ENCODE data around the gene FOXN1. TPM values are rescaled to one million over a fixed set of nuclear protein-coding genes. Genes with fewer than 3 reads are reported as not detected.
"Not testable (repeated sequence)": the region's sequence is repeated elsewhere in the genome, so short reads cannot be mapped to it uniquely, and the experiment has no call there.

Gene FOXN1
- not detected for polyA plus RNA-seq (2012; ENCODE audit: low read depth, missing spikeins)

- FAIRE-seq (no peak), DNase-seq (ENCODE audit: insufficient read length, low spot score) (no peak)
- TF ChIP-seq POLR2A (IDR thresholded peaks at IDR 0.05; ENCODE audit: low read depth, low read length) (no peak), TAF1 (IDR thresholded peaks at IDR 0.05; ENCODE audit: low read depth, low read length) (no peak), PAX5 (IDR thresholded peaks at IDR 0.05; ENCODE audit: insufficient read depth, low read length, severe bottlenecking) (no peak), POLR2AphosphoS5 (IDR thresholded peaks at IDR 0.05; ENCODE audit: low read depth, low read length) (no peak), SPI1 (IDR thresholded peaks at IDR 0.05; ENCODE audit: low read depth, low read length) (no peak), POU2F2 (IDR thresholded peaks at IDR 0.05; ENCODE audit: low read depth, low read length) (no peak)
Observed at GRCh38 chr17:28505986-28506665, at the start of gene FOXN1. Gene FOXN1 (plus strand): TSS chr17:28506348. CDS start chr17:28523970, 17,622 bp downstream.

GRCh38 chr17:28457890-28458289 is 48.3 kb upstream of the FOXN1 start:
- FAIRE-seq (no peak), DNase-seq (ENCODE audit: insufficient read length, low spot score) (no peak)
- no peak for TF ChIP-seq POLR2A (IDR thresholded peaks at IDR 0.05; ENCODE audit: low read depth, low read length)
- TF ChIP-seq SPI1 (IDR thresholded peaks at IDR 0.05; ENCODE audit: low read depth, low read length) = no peak
- no peak for TF ChIP-seq POU2F2 (IDR thresholded peaks at IDR 0.05; ENCODE audit: low read depth, low read length)
- no peak for TF ChIP-seq TAF1 (IDR thresholded peaks at IDR 0.05; ENCODE audit: low read depth, low read length)
- no peak for TF ChIP-seq POLR2AphosphoS5 (IDR thresholded peaks at IDR 0.05; ENCODE audit: low read depth, low read length)
- TF ChIP-seq PAX5 (IDR thresholded peaks at IDR 0.05; ENCODE audit: insufficient read depth, low read length, severe bottlenecking) = no peak

- not testable (repeated sequence) for FAIRE-seq; DNase-seq (ENCODE audit: insufficient read length, low spot score)
Observed at GRCh38 chr17:28458881-28459280, 47.3 kb upstream of the FOXN1 start.

GRCh38 chr17:28460901-28461300 is 45.2 kb upstream of the FOXN1 start:
- DNase-seq (ENCODE audit: insufficient read length, low spot score) (no peak), FAIRE-seq (no peak)
- TF ChIP-seq POU2F2 (IDR thresholded peaks at IDR 0.05; ENCODE audit: low read depth, low read length) (no peak), SPI1 (IDR thresholded peaks at IDR 0.05; ENCODE audit: low read depth, low read length) (no peak), POLR2A (IDR thresholded peaks at IDR 0.05; ENCODE audit: low read depth, low read length) (no peak), POLR2AphosphoS5 (IDR thresholded peaks at IDR 0.05; ENCODE audit: low read depth, low read length) (no peak), TAF1 (IDR thresholded peaks at IDR 0.05; ENCODE audit: low read depth, low read length) (no peak), PAX5 (IDR thresholded peaks at IDR 0.05; ENCODE audit: insufficient read depth, low read length, severe bottlenecking) (no peak)

GRCh38 chr17:28466001-28466400 is 40.1 kb upstream of the FOXN1 start:
- TF ChIP-seq TAF1 (IDR thresholded peaks at IDR 0.05; ENCODE audit: low read depth, low read length) (no peak), POU2F2 (IDR thresholded peaks at IDR 0.05; ENCODE audit: low read depth, low read length) (no peak), POLR2A (IDR thresholded peaks at IDR 0.05; ENCODE audit: low read depth, low read length) (no peak), SPI1 (IDR thresholded peaks at IDR 0.05; ENCODE audit: low read depth, low read length) (no peak), POLR2AphosphoS5 (IDR thresholded peaks at IDR 0.05; ENCODE audit: low read depth, low read length) (no peak), PAX5 (IDR thresholded peaks at IDR 0.05; ENCODE audit: insufficient read depth, low read length, severe bottlenecking) (no peak)
- DNase-seq (ENCODE audit: insufficient read length, low spot score) = no peak
- no peak for FAIRE-seq

- TF ChIP-seq POU2F2 (IDR thresholded peaks at IDR 0.05; ENCODE audit: low read depth, low read length) (no peak), SPI1 (IDR thresholded peaks at IDR 0.05; ENCODE audit: low read depth, low read length) (no peak), PAX5 (IDR thresholded peaks at IDR 0.05; ENCODE audit: insufficient read depth, low read length, severe bottlenecking) (no peak), POLR2AphosphoS5 (IDR thresholded peaks at IDR 0.05; ENCODE audit: low read depth, low read length) (no peak), POLR2A (IDR thresholded peaks at IDR 0.05; ENCODE audit: low read depth, low read length) (no peak)
- FAIRE-seq (no peak), DNase-seq (ENCODE audit: insufficient read length, low spot score) (no peak)
Observed at GRCh38 chr17:28466521-28467048, 39.6 kb upstream of the FOXN1 start.

GRCh38 chr17:28467456-28468025 is 38.6 kb upstream of the FOXN1 start:
- DNase-seq (ENCODE audit: insufficient read length, low spot score) = no peak
- TF ChIP-seq PAX5 (IDR thresholded peaks at IDR 0.05; ENCODE audit: insufficient read depth, low read length, severe bottlenecking) (no peak), POLR2AphosphoS5 (IDR thresholded peaks at IDR 0.05; ENCODE audit: low read depth, low read length) (no peak), SPI1 (IDR thresholded peaks at IDR 0.05; ENCODE audit: low read depth, low read length) (no peak), TAF1 (IDR thresholded peaks at IDR 0.05; ENCODE audit: low read depth, low read length) (no peak)

GRCh38 chr17:28468033-28468735 is 38.0 kb upstream of the FOXN1 start:
- not testable (repeated sequence) for FAIRE-seq; DNase-seq (ENCODE audit: insufficient read length, low spot score)

More at GRCh38 chr17:28467456-28468025, 38.6 kb upstream of the FOXN1 start:
- FAIRE-seq = no peak

GRCh38 chr17:28468781-28469180 is 37.4 kb upstream of the FOXN1 start:
- TF ChIP-seq SPI1 (IDR thresholded peaks at IDR 0.05; ENCODE audit: low read depth, low read length) (peak; percentile 30; the same call in 1 of the 2 replicates), PAX5 (IDR thresholded peaks at IDR 0.05; ENCODE audit: insufficient read depth, low read length, severe bottlenecking) (no peak), POLR2AphosphoS5 (IDR thresholded peaks at IDR 0.05; ENCODE audit: low read depth, low read length) (no peak), POU2F2 (IDR thresholded peaks at IDR 0.05; ENCODE audit: low read depth, low read length) (no peak), POLR2A (IDR thresholded peaks at IDR 0.05; ENCODE audit: low read depth, low read length) (no peak)
- FAIRE-seq (peak; percentile 23), DNase-seq (ENCODE audit: insufficient read length, low spot score) (no peak)

GRCh38 chr17:28469376-28469775 is 36.8 kb upstream of the FOXN1 start:
- TF ChIP-seq POLR2A (IDR thresholded peaks at IDR 0.05; ENCODE audit: low read depth, low read length) = no peak
- no peak for TF ChIP-seq PAX5 (IDR thresholded peaks at IDR 0.05; ENCODE audit: insufficient read depth, low read length, severe bottlenecking)
- TF ChIP-seq SPI1 (IDR thresholded peaks at IDR 0.05; ENCODE audit: low read depth, low read length) = no peak
- no peak for TF ChIP-seq POLR2AphosphoS5 (IDR thresholded peaks at IDR 0.05; ENCODE audit: low read depth, low read length)
- no peak for TF ChIP-seq POU2F2 (IDR thresholded peaks at IDR 0.05; ENCODE audit: low read depth, low read length)
- TF ChIP-seq TAF1 (IDR thresholded peaks at IDR 0.05; ENCODE audit: low read depth, low read length) = no peak
- FAIRE-seq = no peak
- DNase-seq (ENCODE audit: insufficient read length, low spot score) = no peak

All from GM12891 (cell line).